Epithelial cell of proximal tubule (primary cell): Measurements from ENCODE around the gene PTGER3. TPM values are rescaled to one million over a fixed set of nuclear protein-coding genes. Genes with fewer than 3 reads are reported as not detected.

Experiments
- DNase-seq: peaks from one replicate; pipeline ENCODE4 v3.0.0-alpha.2; 2011; ENCODE audit warnings: low read depth
- H3K4me3 ChIP-seq: 2 replicates; pipeline ENCODE4 v1.5.1; 2011; ENCODE audit warnings: low read depth, mild to moderate bottlenecking, low read length
- total RNA-seq: library from RNA; depleted of rRNA; stranded (reverse); fragments of >200 nt; gene quantifications from 2 replicates; pipeline ENCODE4 v1.2.3, GENCODE V29; 2015
- TF ChIP-seq, protein P1 (sequence below): conservative IDR thresholded peaks from 2 replicates; pipeline ENCODE4 v1.5.1; 2012; ENCODE audit warnings: low read depth, mild to moderate bottlenecking, low read length

Gene PTGER3
- total RNA-seq, 1 donor from 2014 or later = 0.75 TPM

DNA sequence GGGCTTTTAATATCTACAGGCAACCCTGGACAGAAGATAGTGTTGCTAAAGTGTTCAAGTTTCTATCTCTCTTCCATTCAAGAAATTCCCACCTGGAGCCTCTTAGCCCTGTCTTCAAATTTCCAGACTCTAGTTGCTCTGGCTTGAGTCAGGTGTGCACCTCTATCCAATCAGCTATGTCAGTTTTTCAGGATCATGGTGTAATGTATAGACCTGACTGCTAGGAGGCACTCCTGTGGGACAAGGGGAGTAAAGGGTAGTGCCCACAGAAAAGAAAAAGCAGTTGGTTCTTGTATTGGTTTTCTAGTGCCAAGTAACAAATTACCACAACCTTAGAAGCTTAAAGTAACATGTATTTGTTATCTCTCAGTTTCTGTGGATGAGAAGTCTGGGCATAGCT, 39.4 kb upstream of the PTGER3 start:
- DNase-seq = no peak
- TF ChIP-seq, protein P1, sequence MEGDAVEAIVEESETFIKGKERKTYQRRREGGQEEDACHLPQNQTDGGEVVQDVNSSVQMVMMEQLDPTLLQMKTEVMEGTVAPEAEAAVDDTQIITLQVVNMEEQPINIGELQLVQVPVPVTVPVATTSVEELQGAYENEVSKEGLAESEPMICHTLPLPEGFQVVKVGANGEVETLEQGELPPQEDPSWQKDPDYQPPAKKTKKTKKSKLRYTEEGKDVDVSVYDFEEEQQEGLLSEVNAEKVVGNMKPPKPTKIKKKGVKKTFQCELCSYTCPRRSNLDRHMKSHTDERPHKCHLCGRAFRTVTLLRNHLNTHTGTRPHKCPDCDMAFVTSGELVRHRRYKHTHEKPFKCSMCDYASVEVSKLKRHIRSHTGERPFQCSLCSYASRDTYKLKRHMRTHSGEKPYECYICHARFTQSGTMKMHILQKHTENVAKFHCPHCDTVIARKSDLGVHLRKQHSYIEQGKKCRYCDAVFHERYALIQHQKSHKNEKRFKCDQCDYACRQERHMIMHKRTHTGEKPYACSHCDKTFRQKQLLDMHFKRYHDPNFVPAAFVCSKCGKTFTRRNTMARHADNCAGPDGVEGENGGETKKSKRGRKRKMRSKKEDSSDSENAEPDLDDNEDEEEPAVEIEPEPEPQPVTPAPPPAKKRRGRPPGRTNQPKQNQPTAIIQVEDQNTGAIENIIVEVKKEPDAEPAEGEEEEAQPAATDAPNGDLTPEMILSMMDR = no peak

DNA sequence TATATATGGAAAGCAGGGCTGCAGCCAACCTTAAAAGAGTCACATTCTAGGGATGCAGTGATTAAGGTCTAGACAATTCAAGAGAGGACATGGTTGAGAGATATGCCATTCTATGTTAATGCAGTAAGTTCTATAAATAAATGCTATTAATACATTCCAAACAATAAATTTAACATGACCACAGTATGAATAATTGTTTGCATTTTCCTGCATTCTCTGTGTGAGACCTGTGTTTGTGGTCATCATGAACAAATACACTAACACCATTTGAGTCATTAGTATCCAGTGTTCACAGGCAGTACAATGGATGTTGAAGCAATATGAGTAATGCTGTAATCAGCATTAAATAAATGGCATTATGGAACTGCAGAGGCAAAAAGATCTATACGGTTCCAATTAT, 38.7 kb upstream of the PTGER3 start:
- DNase-seq = no peak
- TF ChIP-seq, protein P1 = no peak

More for the DNA sequence above, 39.4 kb upstream of the PTGER3 start:
- no peak overlapping the region for H3K4me3 ChIP-seq

DNA sequence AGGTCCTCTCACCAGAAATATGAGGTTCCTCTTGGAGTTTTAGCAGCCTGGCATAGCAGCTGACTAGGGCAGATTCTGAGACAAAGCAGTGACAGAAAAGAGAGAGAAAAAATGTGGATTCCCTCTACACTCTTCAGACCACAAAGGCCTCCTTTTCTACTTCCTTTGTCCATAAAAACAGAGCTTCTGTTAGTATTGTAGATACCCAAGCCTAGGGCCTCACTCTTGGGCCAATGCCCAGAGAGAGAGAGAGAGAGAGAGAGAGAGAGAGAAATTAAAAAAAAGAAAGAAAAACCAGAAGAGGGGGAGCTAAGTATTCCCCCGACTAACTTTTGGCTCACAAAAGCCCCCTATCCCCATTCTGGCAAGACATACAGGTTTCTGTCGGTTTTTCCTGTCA, 35.7 kb upstream of the PTGER3 start:
- H3K4me3 ChIP-seq = no peak overlapping the region
- TF ChIP-seq, protein P1 = no peak
- no peak for DNase-seq

More for the DNA sequence above, 38.7 kb upstream of the PTGER3 start:
- H3K4me3 ChIP-seq = no peak overlapping the region

DNA sequence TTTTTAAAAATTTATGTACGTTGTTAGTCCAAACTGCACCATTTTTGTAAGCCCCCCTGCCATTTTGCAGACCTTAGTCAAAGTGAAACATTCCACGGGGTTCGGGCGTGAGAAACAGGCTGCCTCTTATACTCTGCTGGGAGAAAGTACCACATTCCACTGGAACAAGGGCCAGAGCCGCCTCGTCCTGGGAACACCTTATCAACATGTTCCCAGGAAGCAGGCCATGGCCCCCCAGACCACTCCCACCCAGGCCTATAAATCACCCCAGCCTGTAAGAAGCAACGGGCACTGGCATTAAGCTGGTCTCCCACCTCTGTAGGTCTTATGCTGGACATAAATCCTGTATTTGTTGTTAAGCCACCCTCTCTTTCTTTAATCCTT, 34.1 kb upstream of the PTGER3 start:
- H3K4me3 ChIP-seq = peak overlapping the region; percentile 83
- TF ChIP-seq, protein P1 = no peak
- DNase-seq = no peak

DNA sequence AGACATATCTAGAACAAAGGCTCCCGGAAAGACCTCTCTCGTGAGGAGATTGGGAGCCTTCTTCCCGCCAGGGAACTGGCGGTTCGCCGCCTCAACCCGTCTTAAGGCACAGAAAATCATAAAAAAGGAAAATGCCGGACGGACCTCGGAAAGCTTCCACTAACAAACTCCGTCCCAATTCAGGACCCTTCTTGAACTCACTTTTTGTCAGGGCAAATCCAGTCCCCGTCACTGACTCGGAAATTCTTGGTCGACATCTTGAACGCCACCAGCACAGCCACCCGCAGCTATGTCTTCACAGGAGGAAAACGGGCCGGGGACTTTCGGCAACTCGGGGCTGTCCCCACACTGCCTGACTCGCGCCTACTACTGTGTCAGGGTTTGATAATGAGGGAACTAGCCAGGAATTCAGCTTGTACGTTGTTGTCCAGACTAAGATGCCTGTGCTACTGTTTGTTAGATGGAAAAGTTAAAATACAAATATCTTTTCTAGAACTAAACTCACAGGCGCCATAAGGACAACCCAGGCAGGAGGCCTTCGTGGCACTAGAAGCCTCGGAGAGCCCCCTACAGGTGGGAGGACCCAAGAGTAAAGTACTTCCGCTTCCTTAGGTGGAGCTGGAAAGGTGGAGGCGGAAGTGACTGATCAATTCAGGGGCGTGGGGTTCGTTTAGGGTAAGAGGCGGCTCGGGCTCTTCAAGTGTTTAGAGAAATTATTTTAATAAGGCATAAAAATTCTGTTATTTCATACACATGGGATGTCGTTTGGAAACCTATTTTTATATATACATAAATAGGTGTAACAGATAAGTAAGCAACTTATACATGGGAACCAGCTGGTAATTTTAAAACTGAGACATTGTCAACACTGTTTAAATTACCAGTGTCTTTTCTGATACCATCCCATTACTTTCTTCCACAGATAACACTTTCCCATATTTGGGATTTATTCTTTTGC, 33.4 kb upstream of the PTGER3 start, which contains the start of gene ZRANB2:
ZRANB2 (minus strand) TSS at position 297 of the 958 bp plus-strand sequence; CDS start at position 257, 40 bp downstream.
- H3K4me3 ChIP-seq = peak within 1 kb of the TSS; percentile 83
- peak; percentile 90 for DNase-seq
- TF ChIP-seq, protein P1 = peak; percentile 74

DNA sequence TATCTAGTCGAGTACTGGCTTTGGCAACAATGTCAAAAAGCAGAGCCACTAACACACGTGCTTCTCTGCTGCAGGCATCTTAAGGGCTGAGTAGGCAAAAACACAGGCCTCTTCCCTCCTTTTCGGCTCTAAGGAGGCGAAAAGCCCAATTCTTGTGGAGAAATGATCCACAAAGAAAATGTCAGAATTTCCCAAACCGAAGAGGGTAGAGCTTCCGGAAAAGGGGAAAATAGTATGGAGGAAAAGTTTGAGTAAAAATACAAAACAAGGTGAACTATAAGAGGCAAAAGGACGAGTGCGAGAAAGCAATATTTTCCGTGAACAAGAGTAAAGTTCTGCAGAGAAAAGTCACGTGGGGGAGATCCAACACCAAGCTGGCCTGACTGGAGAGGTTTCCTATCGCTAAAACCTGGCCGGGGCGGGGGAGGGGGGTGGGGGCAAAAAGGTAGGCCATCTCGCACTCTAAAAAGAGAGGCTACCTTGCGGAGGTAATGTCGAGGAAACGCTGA, 32.7 kb upstream of the PTGER3 start:
- peak overlapping the region; percentile 83 for H3K4me3 ChIP-seq
- TF ChIP-seq, protein P1 = no peak
- DNase-seq = no peak
